ENCODE measurements around the gene MAPK1. TPM values are rescaled to one million over a fixed set of nuclear protein-coding genes. Genes with fewer than 3 reads are reported as not detected.
A peak's percentile ranks its signal among the peaks of the same experiment; 100 is the strongest.

MAPK1 gene
- total RNA-seq, 2 experiments from 2014 or later: 39.4 to 44.0 TPM

DNA sequence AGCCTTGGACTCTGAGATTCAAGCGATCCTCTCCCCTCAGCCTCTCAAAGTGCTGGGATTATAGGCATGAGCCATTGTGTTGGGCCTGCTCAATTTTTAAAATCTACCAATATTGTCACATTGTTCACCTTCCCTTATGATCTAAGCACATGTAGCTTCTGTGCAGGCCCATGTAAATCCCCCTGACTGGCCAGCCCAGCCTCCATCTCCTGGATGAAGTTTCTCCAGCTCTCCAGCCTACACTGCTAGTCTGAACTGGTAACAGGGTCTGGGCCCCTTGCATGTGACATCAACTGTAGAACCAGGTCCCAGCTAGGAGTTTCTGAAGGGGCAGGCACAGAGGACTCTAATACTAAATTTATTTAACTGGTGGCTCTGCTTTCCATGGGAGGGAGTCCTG, 99.0 kb downstream of the MAPK1 start:
- H3K4me1 Mint-ChIP-seq (ENCODE audit: low read depth): peaks cover 46% of the 10 kb centered on the region
- intact Hi-C loops (cut with DNase I, micrococcal nuclease): no loop called here
- ATAC-seq (ENCODE audit: poor library complexity): no peak
- H3K27ac Mint-ChIP-seq: no peak overlapping the region
- peaks cover 94% of the 10 kb centered on the region for H3K36me3 Mint-ChIP-seq (ENCODE audit: low read depth)
- peaks cover 52% of the 10 kb centered on the region for H3K4me1 ChIP-seq (ENCODE audit: insufficient read depth, low read length)
- H3K9me3 Mint-ChIP-seq: no peaks in the 10 kb centered on the region
- peaks cover 77% of the 10 kb centered on the region for H3K36me3 ChIP-seq (ENCODE audit: insufficient read depth, low read length)
- no peaks in the 10 kb centered on the region for H3K27me3 Mint-ChIP-seq
- no peak overlapping the region for H3K4me3 Mint-ChIP-seq
- TF ChIP-seq, protein P1, sequence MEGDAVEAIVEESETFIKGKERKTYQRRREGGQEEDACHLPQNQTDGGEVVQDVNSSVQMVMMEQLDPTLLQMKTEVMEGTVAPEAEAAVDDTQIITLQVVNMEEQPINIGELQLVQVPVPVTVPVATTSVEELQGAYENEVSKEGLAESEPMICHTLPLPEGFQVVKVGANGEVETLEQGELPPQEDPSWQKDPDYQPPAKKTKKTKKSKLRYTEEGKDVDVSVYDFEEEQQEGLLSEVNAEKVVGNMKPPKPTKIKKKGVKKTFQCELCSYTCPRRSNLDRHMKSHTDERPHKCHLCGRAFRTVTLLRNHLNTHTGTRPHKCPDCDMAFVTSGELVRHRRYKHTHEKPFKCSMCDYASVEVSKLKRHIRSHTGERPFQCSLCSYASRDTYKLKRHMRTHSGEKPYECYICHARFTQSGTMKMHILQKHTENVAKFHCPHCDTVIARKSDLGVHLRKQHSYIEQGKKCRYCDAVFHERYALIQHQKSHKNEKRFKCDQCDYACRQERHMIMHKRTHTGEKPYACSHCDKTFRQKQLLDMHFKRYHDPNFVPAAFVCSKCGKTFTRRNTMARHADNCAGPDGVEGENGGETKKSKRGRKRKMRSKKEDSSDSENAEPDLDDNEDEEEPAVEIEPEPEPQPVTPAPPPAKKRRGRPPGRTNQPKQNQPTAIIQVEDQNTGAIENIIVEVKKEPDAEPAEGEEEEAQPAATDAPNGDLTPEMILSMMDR (IDR thresholded peaks at IDR 0.05): no peak
- ChIA-PET POLR2A (interaction anchor here (2.6 kb wide), 1 partner anchor 33 kb away, joined by 7 read pairs; the partner anchor contains the start of gene YPEL1), CTCF (interaction anchor here (0.7 kb wide), 1 partner anchor 808 kb away, joined by 4 read pairs; no protein-coding TSS in a partner anchor)
- no peaks in the 10 kb centered on the region for H3K27me3 ChIP-seq (ENCODE audit: control insufficient read depth in 1 of 2, insufficient read depth in 2 of 2, low read length in 2 of 2)
- no peak for DNase-seq
- H3K4me3 ChIP-seq (ENCODE audit: low read length): no peak overlapping the region
- H3K9me3 ChIP-seq (ENCODE audit: control insufficient read depth in 1 of 2, insufficient read depth in 1 of 2, low read length in 2 of 2): no peaks in the 10 kb centered on the region
- H3K27ac ChIP-seq (ENCODE audit: low read depth in 1 of 2, low read length in 2 of 2): no peak overlapping the region

DNA sequence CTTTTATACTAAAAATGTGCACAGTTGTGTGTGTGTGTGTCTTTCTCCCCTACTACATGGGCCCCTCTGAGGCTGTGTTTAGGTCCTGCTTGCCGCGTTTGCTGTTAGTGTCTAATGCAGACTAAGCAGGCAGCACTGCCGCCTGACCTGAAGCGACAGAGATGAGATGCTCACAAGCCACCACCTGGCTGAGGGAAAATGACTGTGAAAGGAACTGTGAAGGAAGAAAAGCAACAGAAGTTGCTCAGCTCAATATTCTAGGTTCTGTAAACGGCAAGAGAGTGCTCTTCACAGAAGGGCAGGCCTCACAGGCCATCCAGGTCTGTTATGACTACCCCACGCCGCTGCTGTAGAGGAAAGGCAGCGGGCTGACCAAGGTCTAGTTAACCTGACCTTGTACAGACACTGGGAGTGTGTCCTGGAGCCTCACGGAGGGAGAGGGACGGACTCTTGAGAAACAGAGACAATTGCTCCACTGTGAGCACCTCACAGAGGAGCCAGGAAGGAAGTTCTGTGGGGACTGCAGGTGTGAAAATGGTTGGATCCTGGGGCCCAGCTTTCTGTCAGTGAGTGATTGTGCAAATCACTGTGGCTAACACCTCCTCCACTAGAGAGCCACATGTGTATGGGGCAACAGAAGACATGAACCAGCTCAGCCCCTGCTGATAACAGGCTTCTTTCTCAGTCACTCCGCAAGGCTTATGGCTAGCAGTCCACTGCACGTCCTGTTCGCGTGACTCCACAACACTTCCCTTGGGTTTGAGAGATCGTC, 100.6 kb downstream of the MAPK1 start:
- H3K4me3 Mint-ChIP-seq: peak overlapping the region; percentile 10

DNA sequence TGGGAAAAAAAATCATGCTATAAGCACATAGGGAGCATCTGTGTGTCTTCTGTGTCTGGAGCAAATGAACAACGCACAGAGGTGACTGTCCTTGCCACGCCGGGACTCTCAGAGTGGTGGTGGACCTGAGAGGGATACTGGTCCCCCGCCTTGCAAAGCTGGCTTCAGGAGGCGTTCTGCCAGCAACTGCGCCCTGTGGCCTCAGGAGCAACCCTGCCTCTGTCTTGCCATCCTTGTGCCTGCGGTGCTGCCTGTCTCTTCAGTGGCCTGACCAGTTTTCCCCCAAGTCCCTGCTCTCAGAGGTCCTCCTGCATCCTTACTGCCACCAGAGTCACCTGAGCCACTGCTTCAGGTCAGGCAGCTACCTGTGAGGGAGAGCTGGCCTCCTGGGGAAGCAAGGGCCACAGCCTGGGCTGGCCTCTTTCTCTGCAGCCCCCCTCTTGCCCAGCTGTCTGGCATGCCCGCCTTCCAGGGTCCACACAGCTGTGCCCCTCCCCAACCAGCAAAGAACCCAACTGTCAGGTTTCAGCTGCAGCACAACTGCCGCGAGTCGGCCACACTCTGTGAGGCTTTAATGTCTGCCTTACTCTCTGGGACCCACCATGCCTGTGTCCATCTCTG, 101.4 kb downstream of the MAPK1 start:
- Histone ChIP-seq H3K27ac (ENCODE audit: low read depth in 1 of 2, low read length in 2 of 2) (peak overlapping the region; percentile 31 to 35), H3K4me3 (ENCODE audit: low read length) (no peak overlapping the region), H3K36me3 (ENCODE audit: insufficient read depth, low read length) (peaks cover 74% of the 10 kb centered on the region), H3K27me3 (ENCODE audit: control insufficient read depth in 1 of 2, insufficient read depth in 2 of 2, low read length in 2 of 2) (no peaks in the 10 kb centered on the region), H3K4me1 (ENCODE audit: insufficient read depth, low read length) (peaks cover 70% of the 10 kb centered on the region), H3K9me3 (ENCODE audit: control insufficient read depth in 1 of 2, insufficient read depth in 1 of 2, low read length in 2 of 2) (no peaks in the 10 kb centered on the region)
- Mint-ChIP-seq H3K4me3 (no peak overlapping the region), H3K9me3 (no peaks in the 10 kb centered on the region), H3K27me3 (no peaks in the 10 kb centered on the region), H3K27ac (peak overlapping the region; percentile 79), H3K36me3 (ENCODE audit: low read depth) (peaks cover 98% of the 10 kb centered on the region), H3K4me1 (ENCODE audit: low read depth) (peaks cover 49% of the 10 kb centered on the region)
- ChIA-PET POLR2A (no interaction called here), CTCF (interaction anchor here (1.5 kb wide), 1 partner anchor 102 kb away, joined by 3 read pairs; the partner anchor contains the start of gene MAPK1)
- no peak for ATAC-seq (ENCODE audit: poor library complexity)
- DNase-seq: no peak
- TF ChIP-seq, protein P1 (IDR thresholded peaks at IDR 0.05): no peak
- intact Hi-C loops (cut with DNase I, micrococcal nuclease): no loop called here

More for the DNA sequence above, 100.6 kb downstream of the MAPK1 start:
- DNase-seq (peak in 13 of 14 experiments; percentile 7 to 87 (median 33)), ATAC-seq (ENCODE audit: poor library complexity) (peak; percentile 73)
- Mint-ChIP-seq H3K9me3 (no peaks in the 10 kb centered on the region), H3K27me3 (no peaks in the 10 kb centered on the region), H3K27ac (peak overlapping the region; percentile 79), H3K4me1 (ENCODE audit: low read depth) (peaks cover 49% of the 10 kb centered on the region), H3K36me3 (ENCODE audit: low read depth) (peaks cover 98% of the 10 kb centered on the region)
- Histone ChIP-seq H3K27ac (ENCODE audit: low read depth in 1 of 2, low read length in 2 of 2) (peak overlapping the region; percentile 31 to 35), H3K9me3 (ENCODE audit: control insufficient read depth in 1 of 2, insufficient read depth in 1 of 2, low read length in 2 of 2) (no peaks in the 10 kb centered on the region), H3K27me3 (ENCODE audit: control insufficient read depth in 1 of 2, insufficient read depth in 2 of 2, low read length in 2 of 2) (no peaks in the 10 kb centered on the region), H3K4me3 (ENCODE audit: low read length) (no peak overlapping the region), H3K4me1 (ENCODE audit: insufficient read depth, low read length) (peaks cover 67% of the 10 kb centered on the region), H3K36me3 (ENCODE audit: insufficient read depth, low read length) (peaks cover 78% of the 10 kb centered on the region)
- ChIA-PET POLR2A (no interaction called here), CTCF (interaction anchor here (1.0 to 1.5 kb wide), 4 partner anchors 47 to 186 kb away, joined by 3 to 4 read pairs (median 3); partner anchors contain the start of genes MAPK1 and PPM1F)
- TF ChIP-seq, protein P1 (IDR thresholded peaks at IDR 0.05): no peak
- intact Hi-C loops (cut with DNase I, micrococcal nuclease): no loop called here
